D721Med (cell line): ENCODE data around the gene STK10.

ENCODE experiments used
- DNase-seq: peaks from one replicate; pipeline ENCODE4 v3.0.0; 2011; ENCODE audit warnings: low spot score; ENCODE audit not compliant: insufficient read length
- FAIRE-seq: peaks from 2 replicates; lab custom pipeline; 2011; peaks lifted over from hg19 to GRCh38; lab: Jason Lieb, UNC
- TF ChIP-seq, protein P1 (sequence below): IDR thresholded peaks from 2 replicates; pipeline ENCODE4 v1.5.1; 2012; ENCODE audit warnings: mild to moderate bottlenecking, control low read depth; ENCODE audit not compliant: insufficient read depth; ENCODE audit errors: missing control alignments

STK10 gene

DNA sequence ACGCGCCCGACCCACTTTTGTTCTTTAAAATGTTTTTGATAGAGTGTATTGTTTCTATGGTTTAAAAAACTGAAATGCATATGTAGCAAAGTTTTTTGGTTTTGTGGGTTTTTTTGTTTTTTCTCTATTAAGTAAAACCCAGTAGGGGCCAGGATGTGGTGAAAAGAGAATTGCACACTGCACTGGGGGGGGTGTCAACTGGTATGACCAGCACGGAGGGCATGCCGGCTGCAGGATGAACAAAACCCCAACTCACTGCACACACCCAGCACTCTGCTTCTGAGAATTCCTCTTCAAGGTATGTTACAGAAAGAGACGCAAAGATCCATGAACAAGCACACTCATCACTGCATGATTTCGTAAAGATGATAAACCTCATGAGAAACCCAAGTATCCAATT lies 75.0 kb downstream of the STK10 start:
- TF ChIP-seq, protein P1, sequence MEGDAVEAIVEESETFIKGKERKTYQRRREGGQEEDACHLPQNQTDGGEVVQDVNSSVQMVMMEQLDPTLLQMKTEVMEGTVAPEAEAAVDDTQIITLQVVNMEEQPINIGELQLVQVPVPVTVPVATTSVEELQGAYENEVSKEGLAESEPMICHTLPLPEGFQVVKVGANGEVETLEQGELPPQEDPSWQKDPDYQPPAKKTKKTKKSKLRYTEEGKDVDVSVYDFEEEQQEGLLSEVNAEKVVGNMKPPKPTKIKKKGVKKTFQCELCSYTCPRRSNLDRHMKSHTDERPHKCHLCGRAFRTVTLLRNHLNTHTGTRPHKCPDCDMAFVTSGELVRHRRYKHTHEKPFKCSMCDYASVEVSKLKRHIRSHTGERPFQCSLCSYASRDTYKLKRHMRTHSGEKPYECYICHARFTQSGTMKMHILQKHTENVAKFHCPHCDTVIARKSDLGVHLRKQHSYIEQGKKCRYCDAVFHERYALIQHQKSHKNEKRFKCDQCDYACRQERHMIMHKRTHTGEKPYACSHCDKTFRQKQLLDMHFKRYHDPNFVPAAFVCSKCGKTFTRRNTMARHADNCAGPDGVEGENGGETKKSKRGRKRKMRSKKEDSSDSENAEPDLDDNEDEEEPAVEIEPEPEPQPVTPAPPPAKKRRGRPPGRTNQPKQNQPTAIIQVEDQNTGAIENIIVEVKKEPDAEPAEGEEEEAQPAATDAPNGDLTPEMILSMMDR = no peak
- no peak for DNase-seq
- no peak for FAIRE-seq

DNA sequence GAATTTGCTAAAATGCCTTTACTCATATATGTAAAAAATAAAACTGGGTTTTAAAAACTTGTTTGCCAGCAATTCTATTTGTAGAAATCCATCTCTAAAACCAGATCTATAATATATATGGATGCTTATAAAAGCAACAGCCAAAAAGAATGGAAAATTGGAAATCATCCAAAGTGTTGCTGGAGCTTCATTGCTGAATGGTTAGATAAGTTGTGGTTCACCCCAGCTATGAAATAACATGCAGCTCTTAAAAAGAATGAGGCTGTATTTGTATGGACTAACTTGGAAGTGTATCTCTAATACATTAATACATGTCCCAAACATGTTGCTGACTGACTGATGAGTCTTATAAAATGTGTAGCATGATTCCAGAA lies 76.2 kb downstream of the STK10 start:
- FAIRE-seq (no peak), DNase-seq (no peak)
- TF ChIP-seq, protein P1 = no peak

DNA sequence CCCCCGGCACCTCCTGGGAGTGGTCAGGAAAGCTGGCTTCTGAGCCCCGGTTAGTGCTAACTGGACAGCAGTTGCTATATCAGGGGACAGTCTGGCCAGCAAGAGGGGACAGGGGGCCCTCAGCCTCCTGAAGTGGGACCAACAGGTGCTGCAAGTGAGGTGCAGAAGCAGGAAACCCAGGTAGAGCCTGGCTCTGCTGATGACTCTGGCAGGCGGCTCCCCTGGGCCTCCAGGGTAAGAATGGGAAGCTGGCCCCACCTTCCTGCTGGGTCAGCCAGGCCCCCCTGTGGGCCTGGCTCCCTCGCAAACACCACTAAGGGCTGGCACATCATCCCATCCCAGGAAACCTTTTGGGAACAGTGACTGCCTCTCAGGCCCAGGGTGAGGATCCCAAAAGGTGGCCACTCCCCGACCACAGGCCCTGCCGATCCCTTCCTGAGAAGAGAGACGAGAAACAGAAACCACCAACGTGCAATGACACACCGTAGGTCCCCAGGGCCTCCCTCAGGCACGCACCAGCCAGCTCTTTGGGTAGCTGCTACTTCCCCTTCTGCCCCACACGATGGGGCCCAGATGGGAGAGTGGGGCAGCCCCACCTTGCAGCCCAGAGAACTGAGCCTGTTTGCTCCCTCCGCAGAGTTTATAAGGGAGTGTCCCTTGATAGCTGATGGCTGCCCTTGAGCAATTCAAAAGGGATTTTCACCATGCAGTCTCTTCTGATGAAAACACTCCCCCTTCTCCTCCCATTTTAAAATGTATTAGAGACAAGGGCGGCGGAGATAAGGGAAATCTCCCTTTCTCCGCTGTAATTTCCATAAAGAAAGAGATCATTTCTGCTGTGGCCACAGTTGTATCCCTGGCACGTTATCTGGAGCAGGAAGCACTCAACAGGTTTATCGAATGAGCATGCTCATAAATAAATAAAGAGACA lies 76.8 kb downstream of the STK10 start:
- no peak for FAIRE-seq
- no peak for DNase-seq
- TF ChIP-seq, protein P1 = no peak

DNA sequence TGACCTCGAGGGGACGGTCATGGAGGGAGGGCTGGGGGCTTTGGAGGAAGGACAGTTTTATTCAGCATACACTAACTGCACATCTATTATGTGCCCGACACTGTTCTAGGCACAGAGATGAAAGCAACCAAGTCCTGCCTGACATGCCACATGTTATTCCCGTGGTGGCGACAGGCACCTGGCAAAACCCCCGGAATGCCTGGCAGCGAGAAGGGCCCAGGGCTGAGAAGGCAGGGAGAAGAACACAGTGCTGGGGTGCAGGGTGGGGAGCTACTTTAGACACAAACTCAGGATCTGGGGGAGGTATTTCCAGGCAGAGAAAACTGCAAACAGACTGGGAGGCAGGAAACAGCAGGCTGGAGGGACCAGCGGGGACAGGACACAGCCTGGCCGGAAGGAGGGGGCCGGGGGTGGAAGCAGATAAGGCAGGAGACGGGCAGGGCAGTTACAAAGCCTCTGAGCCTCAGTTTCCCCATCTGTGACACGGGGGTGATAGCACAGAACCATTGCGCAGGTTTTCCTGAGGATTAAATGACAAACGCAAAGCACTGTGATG lies 77.7 kb downstream of the STK10 start:
- DNase-seq = no peak
- FAIRE-seq = no peak
- TF ChIP-seq, protein P1 = no peak

DNA sequence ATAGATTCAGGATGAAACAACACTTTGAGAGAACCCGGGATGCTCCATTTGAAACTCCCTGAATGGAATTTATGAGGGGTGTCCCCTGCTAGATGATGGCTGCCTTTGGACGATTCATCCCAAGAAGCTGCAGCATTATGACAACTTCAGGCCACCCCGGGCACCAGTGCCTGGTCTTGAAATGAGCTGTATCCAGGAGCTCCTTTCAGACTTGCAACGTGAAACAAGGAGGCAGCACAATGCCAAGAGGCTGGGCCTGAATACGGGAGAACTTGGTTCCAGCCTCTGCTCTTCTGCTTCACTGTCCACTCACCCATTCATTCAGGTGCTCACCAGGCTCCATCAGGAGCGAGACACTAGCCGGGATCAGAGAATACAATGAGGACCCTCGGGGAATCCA lies 78.3 kb downstream of the STK10 start:
- FAIRE-seq (no peak), DNase-seq (no peak)
- TF ChIP-seq, protein P1 = no peak

DNA sequence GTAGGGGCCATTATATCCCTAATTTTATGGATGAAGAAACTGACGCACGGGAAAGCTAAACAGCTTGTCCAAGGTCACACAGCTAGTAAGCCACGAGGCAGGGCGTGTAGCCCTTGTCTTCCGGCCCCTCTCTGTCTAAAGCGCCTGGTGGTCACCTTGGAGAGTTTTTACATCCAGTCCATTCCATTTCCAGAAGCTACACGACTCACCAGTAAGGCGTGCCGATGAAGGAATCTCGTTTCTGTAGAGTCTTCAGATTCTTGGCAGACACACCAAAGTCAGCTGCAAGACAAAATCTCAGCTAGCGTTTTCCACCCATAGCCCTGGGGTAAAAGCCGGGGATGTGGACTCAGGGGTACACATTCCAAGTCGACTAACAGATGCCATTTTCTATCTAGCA lies 80.5 kb downstream of the STK10 start:
- DNase-seq (no peak), FAIRE-seq (no peak)
- TF ChIP-seq, protein P1 = no peak
